OCI-LY1 (cell line): ENCODE data around the gene SGK2.

ENCODE experiments used
- CTCF ChIP-seq: fragments of 200-600 bp; sonication (generic), shearing (Covaris generic); IDR thresholded peaks from 2 replicates; pipeline ENCODE4 v1.5.1; 2017; ENCODE audit warnings: mild to moderate bottlenecking, antibody characterized with exemption, low read length, moderate library complexity, mixed read lengths
- EZH2 ChIP-seq: fragments of 200-600 bp; sonication (generic), shearing (Covaris generic); IDR thresholded peaks from 2 replicates; pipeline ENCODE4 v1.8.0; 2017; ENCODE audit warnings: borderline replicate concordance, mixed run types, mild to moderate bottlenecking, antibody characterized with exemption, low read length, moderate library complexity, mixed read lengths

DNA sequence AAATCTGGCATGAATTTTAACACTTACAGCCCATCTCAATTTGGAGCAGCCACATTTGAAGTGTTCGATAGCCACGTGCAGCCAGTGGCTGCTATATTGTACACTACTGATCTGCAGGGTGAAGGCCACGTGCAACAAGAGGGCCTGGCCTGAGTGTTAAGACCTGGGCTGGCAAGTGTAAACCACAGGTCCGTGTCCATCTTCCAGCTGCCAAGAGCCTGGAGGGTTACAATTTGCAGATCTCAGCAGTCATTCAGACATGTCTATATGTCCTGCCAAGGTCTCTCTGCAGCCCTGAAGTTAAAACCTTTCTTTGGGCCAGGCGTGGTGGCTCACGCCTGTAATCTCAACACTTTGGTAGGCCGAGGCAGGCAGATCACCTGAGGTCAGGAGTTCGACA lies 14.1 kb downstream of the SGK2 start:
- no peak for TF ChIP-seq CTCF
- no peak for TF ChIP-seq EZH2
